GM23248 (cell line): ENCODE measurements around the gene IL17C. TPM values are rescaled to one million over a fixed set of nuclear protein-coding genes. Genes with fewer than 3 reads are reported as not detected.
A peak's percentile ranks its signal among the peaks of the same experiment; 100 is the strongest.

ENCODE experiments used
- DNase-seq: peaks from one replicate; pipeline ENCODE4 v3.0.0-alpha.2; 2015
- H2AFZ ChIP-seq: fragments of 200-600 bp; sonication (generic); 2 replicates; pipeline ENCODE4 v1.6.1; 2016; ENCODE audit warnings: antibody characterized with exemption
- H3F3A ChIP-seq: fragments of 200-600 bp; sonication (generic); 2 replicates; pipeline ENCODE4 v1.6.1; 2016; ENCODE audit warnings: mild to moderate bottlenecking, antibody characterized with exemption, mixed run types; ENCODE audit not compliant: insufficient read depth
- H3K27ac ChIP-seq: fragments of 200-600 bp; sonication (generic); 2 replicates; pipeline ENCODE4 v1.5.1; 2016; ENCODE audit warnings: mild to moderate bottlenecking
- H3K27me3 ChIP-seq: fragments of 200-600 bp; sonication (generic); replicated peaks from 2 replicates; pipeline ENCODE4 v1.6.1; 2016; ENCODE audit warnings: mild to moderate bottlenecking; ENCODE audit not compliant: insufficient read depth
- H3K36me3 ChIP-seq: fragments of 200-600 bp; sonication (generic); 2 replicates; pipeline ENCODE4 v1.6.1; 2016; ENCODE audit warnings: low read depth, mild to moderate bottlenecking
- H3K4me1 ChIP-seq: fragments of 200-600 bp; sonication (generic); 2 replicates; pipeline ENCODE4 v1.6.1; 2016; ENCODE audit warnings: mild to moderate bottlenecking; ENCODE audit not compliant: insufficient read depth
- H3K4me2 ChIP-seq: fragments of 200-600 bp; sonication (generic); one replicate; pipeline ENCODE4 v1.6.1; 2016; ENCODE audit warnings: mild to moderate bottlenecking; ENCODE audit not compliant: unreplicated experiment
- H3K4me3 ChIP-seq: fragments of 200-600 bp; sonication (generic); 2 replicates; pipeline ENCODE4 v1.5.1; 2016; ENCODE audit warnings: mild to moderate bottlenecking
- H3K79me2 ChIP-seq: fragments of 200-600 bp; sonication (generic); 2 replicates; pipeline ENCODE4 v1.6.1; 2016; ENCODE audit warnings: mild to moderate bottlenecking; ENCODE audit not compliant: insufficient read depth
- H3K9ac ChIP-seq: fragments of 200-600 bp; sonication (generic); 2 replicates; pipeline ENCODE4 v1.6.1; 2016; ENCODE audit warnings: mild to moderate bottlenecking
- H3K9me2 ChIP-seq: fragments of 200-600 bp; sonication (generic); 2 replicates; pipeline ENCODE4 v1.6.1; 2016; ENCODE audit warnings: mixed run types, mild to moderate bottlenecking, moderate library complexity; ENCODE audit not compliant: insufficient read depth
- H3K9me3 ChIP-seq: fragments of 200-600 bp; sonication (generic); one replicate; pipeline ENCODE4 v1.6.1; 2017; ENCODE audit warnings: low read depth
- H4K20me1 ChIP-seq: fragments of 200-600 bp; sonication (generic); 2 replicates; pipeline ENCODE4 v1.6.0; 2016; ENCODE audit not compliant: insufficient read depth
- EZH2 ChIP-seq: fragments of 200-600 bp; sonication (generic); IDR thresholded peaks from 2 replicates; pipeline ENCODE4 v1.6.1; 2018; ENCODE audit warnings: antibody characterized with exemption, mild to moderate bottlenecking; ENCODE audit not compliant: insufficient read depth, poor library complexity, severe bottlenecking
- EZH2phosphoT487 ChIP-seq: fragments of 200-600 bp; sonication (generic); IDR thresholded peaks from 2 replicates; pipeline ENCODE4 v1.6.1; 2018; ENCODE audit warnings: antibody characterized with exemption, moderate library complexity, mild to moderate bottlenecking, low read depth; ENCODE audit not compliant: insufficient read depth
- WGBS, 2 experiments: methylation state at CpG; one replicate each; pipeline ENCODE4 v1.1.6; 2015 to 2017; ENCODE audit warnings: low lambda C conversion rate in 2 of 2, low coverage in 1 of 2; ENCODE audit errors: missing lambda C conversion rate in 2 of 2; 5-methylcytosine and 5-hydroxymethylcytosine counted together
- in situ Hi-C: fragments of 300-500 bp; cut with MboI; formaldehyde crosslinking; loops from 2 replicates; pipeline ENCODE4 v1.15.0; 2020
- polyA plus RNA-seq: library from polyadenylated mRNA; unstranded; fragments of >200 nt; fragmentation: Nextera tagmentation; extraction: Ambion mirVana; gene quantifications from 2 replicates; pipeline ENCODE4 v1.2.1, GENCODE V29; 2016
- total RNA-seq: library from RNA; depleted of rRNA; stranded (reverse); fragments of >200 nt; shearing (Covaris generic); gene quantifications from 2 replicates; pipeline ENCODE4 v1.2.3, GENCODE V29; 2014

Gene IL17C
- total and polyA plus RNA-seq, 2 experiments from 2014 or later = not detected

- H2AFZ ChIP-seq = no peak overlapping the region
- peaks cover 23% of the 10 kb centered on the region for H3K79me2 ChIP-seq
- no peaks in the 10 kb centered on the region for H3K9me3 ChIP-seq
- no peaks in the 10 kb centered on the region for H3K27me3 ChIP-seq
- H3K4me3 ChIP-seq = no peak overlapping the region
- H3K27ac ChIP-seq = no peak overlapping the region
- H3K4me1 ChIP-seq = 0 out of 2 replicates have a peak, but pooled peaks cover 4% of the 10 kb centered on the region
- H4K20me1 ChIP-seq = no peaks in the 10 kb centered on the region
- H3K9me2 ChIP-seq = no peaks in the 10 kb centered on the region
- TF ChIP-seq EZH2phosphoT487 (no peak), EZH2 (no peak)
- no peaks in the 10 kb centered on the region for H3F3A ChIP-seq
- no peak overlapping the region for H3K4me2 ChIP-seq
- in situ Hi-C loops = no loop called here
- WGBS, 2 experiments = 91 to 93% methylated on average over 14 to 15 of the region's 15 CpGs
- no peak for DNase-seq
- no peaks in the 10 kb centered on the region for H3K36me3 ChIP-seq
- no peak overlapping the region for H3K9ac ChIP-seq
Measured at GRCh38 chr16:88658714-88659113, 20.3 kb downstream of the IL17C start.

GRCh38 chr16:88659160-88659559 lies 20.8 kb downstream of the IL17C start:
- in situ Hi-C loops = no loop called here
- Histone ChIP-seq H2AFZ (no peak overlapping the region), H3K27me3 (no peaks in the 10 kb centered on the region), H3F3A (no peaks in the 10 kb centered on the region), H3K27ac (no peak overlapping the region), H3K9me2 (no peaks in the 10 kb centered on the region), H4K20me1 (no peaks in the 10 kb centered on the region), H3K79me2 (peaks cover 23% of the 10 kb centered on the region), H3K36me3 (no peaks in the 10 kb centered on the region), H3K4me1 (0 out of 2 replicates have a peak, but pooled peaks cover 4% of the 10 kb centered on the region), H3K9ac (no peak overlapping the region), H3K9me3 (no peaks in the 10 kb centered on the region), H3K4me2 (no peak overlapping the region), H3K4me3 (no peak overlapping the region)
- no peak for TF ChIP-seq EZH2
- no peak for TF ChIP-seq EZH2phosphoT487
- WGBS, 2 experiments = 95% methylated on average over 25 of the region's 25 CpGs
- no peak for DNase-seq

GRCh38 chr16:88661468-88661867 lies 23.1 kb downstream of the IL17C start:
- WGBS, 2 experiments = 75 to 78% methylated on average over 10 of the region's 10 CpGs
- Histone ChIP-seq H3K4me1 (0 out of 2 replicates have a peak, but pooled peaks cover 4% of the 10 kb centered on the region), H4K20me1 (no peaks in the 10 kb centered on the region), H3K79me2 (peaks cover 23% of the 10 kb centered on the region), H3K9me3 (no peaks in the 10 kb centered on the region), H3F3A (no peaks in the 10 kb centered on the region), H3K27me3 (no peaks in the 10 kb centered on the region), H3K4me2 (no peak overlapping the region), H3K9me2 (no peaks in the 10 kb centered on the region), H3K27ac (no peak overlapping the region), H3K36me3 (no peaks in the 10 kb centered on the region), H3K4me3 (no peak overlapping the region), H3K9ac (no peak overlapping the region), H2AFZ (no peak overlapping the region)
- no peak for TF ChIP-seq EZH2phosphoT487
- no peak for TF ChIP-seq EZH2
- in situ Hi-C loops = no loop called here
- peak; percentile 22 for DNase-seq

- Histone ChIP-seq H3K27me3 (no peaks in the 10 kb centered on the region), H3K79me2 (peaks cover 23% of the 10 kb centered on the region), H3K9me2 (no peaks in the 10 kb centered on the region), H2AFZ (peak overlapping the region; percentile 92), H3K9me3 (no peaks in the 10 kb centered on the region), H3K9ac (peak overlapping the region; percentile 91), H3K4me3 (peak overlapping the region; percentile 80), H3K4me2 (peak overlapping the region; percentile 72), H3K27ac (peak overlapping the region; percentile 57; the same call in 1 of the 2 replicates), H3K4me1 (0 out of 2 replicates have a peak, but pooled peaks cover 4% of the 10 kb centered on the region), H4K20me1 (no peaks in the 10 kb centered on the region), H3K36me3 (no peaks in the 10 kb centered on the region), H3F3A (no peaks in the 10 kb centered on the region)
- DNase-seq = peak; percentile 41
- in situ Hi-C loops = no loop called here
- TF ChIP-seq EZH2 = no peak
- TF ChIP-seq EZH2phosphoT487 = no peak
- WGBS, 2 experiments = 0 to 1% methylated on average over 31 to 32 of the region's 49 CpGs
Measured at GRCh38 chr16:88662222-88662842, 24.0 kb downstream of the IL17C start.
